HG03196 (cell line): ENCODE results near the gene KRT76.

Experiments used
- ATAC-seq: cut with Tn5 transposase; IDR thresholded peaks from one replicate; pipeline ENCODE4 v1.9.1; 2021; ENCODE audit not compliant: unreplicated experiment

KRT76 gene

DNA sequence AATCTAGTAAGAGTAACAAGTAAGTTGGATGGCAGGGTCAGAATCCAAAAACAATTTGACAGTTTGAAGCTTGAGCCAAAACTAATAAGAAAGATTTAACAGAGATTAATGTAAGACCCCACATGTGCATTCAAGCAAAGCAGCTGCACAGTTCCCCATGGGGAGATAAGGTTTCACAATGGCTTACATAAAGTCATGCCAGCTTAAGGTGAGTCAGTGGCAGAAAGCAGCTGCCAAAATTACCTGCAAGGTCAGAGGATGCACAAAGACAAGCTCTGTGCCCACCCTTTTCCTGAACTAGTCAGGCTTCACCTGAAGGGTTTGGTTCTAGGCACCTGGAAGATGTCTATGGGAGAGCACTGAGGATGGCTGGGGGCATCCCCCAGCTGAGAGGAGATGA lies 37.2 kb downstream of the KRT76 start:
- ATAC-seq: no peak

DNA sequence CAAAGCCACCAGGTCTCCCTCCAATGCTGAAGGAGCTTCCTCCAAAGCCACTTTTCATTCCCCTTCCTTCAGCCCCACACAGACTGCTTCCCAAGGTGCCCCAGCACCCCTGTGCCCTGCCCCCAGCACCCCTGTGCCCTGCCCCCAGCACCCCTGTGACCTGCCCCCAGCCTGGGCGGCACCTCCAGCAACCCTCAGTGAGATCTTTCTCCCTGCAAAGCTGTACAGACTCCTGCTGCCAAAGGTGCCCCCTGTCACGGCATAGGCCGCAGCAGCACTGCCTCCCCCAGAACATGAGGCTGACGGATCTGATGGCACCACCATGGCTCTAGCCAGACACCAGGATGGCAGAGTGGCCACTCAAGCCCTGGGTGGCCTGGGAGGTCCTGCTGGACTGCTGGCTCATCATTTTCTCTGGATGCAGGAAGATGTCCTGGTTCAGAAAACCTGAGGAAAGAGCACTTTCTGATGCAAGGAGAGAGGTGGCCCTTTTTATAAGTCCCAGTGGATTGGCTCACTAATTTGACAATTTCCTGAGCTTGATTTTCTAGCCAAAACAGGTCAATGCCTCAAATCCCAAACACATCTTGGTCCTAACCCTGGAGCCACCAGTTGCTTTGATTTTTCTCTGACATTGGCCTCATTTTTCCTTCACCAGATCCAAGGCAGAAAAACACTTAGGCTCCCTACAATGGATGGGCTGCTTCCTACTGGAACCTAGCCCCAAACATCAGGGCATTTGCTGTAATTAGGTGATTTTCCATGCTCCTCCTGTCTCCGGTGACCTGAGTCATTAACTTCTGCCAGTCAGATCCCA lies 41.1 kb downstream of the KRT76 start:
- ATAC-seq: no peak

GRCh38 chr12:52735106-52735505 lies 42.0 kb downstream of the KRT76 start:
- ATAC-seq: no peak

GRCh38 chr12:52730793-52731192 lies 46.4 kb downstream of the KRT76 start:
- ATAC-seq: no peak

DNA sequence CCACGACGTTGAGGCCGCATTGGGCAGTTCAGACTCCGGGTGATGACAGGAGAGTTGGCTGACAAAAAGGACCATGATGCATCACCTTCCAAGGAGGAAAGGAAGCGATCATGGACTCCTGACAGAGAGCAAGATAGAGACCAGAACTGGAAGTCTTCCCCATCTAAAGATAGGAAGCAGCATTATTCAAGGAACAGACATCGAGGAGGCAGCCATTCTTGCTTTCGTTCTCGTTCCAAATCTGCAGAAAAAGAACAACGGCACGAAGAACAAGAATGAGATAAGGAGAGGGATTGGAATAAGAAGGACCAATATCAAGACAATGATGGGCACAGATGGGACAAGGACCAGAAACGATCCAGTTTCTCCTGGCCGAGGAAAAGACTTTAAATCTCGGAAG lies 46.8 kb downstream of the KRT76 start:
- no peak for ATAC-seq

DNA sequence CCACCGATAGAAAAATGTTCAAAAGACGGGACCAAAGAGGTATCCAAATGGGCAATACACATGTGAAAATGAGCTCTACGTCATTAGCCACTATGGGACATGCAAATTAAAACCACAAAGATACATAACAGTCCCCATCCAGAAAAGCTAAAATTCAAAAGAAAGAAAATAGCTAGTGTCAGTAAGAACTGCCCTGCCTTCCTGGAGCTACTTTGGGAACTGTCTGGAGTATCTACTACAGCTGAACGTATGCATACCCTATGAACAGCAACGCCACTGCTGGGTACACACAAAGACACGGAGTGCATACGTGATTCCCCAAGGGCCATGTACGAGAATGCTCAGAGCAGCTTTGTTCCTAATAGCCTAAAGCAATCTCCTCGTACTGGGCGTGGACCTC lies 48.0 kb downstream of the KRT76 start:
- ATAC-seq: no peak

DNA sequence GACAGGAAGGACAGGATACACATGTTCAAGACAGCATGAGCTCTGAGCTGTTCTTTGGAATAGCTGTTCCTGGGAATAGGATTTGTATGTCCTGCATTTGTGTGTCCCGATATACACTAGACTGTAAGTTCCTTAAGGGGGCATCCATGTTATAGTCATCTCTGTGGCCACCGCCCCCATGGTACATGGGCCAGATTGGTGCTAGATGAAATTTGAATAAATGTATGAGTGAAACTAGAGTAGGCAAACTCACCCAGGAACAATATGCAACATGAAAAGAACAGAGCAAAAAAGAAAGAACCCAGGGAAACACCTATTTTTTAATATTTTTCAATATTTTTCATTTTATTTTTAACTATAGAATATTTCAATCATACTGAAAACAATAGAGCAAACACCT lies 48.8 kb downstream of the KRT76 start:
- no peak for ATAC-seq

DNA sequence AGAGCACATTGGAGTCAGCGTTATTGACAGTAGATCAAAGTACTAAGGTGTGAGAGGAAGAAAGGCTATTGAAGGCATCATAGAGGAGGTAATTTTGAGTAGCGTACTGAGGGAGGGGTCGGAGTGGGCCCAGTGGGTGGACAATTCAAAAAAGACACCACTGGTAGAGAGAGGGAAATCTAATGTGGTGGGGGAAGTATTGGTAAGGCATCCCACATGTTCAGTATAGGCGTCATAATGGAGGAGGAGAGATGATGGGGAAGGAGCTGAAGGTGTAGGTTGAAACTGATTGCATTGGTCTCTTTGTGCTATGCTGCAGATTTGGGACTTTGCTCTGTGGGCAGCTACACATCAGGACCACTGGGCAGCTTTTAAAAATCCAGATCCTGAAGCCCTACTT lies 50.1 kb downstream of the KRT76 start:
- no peak for ATAC-seq

DNA sequence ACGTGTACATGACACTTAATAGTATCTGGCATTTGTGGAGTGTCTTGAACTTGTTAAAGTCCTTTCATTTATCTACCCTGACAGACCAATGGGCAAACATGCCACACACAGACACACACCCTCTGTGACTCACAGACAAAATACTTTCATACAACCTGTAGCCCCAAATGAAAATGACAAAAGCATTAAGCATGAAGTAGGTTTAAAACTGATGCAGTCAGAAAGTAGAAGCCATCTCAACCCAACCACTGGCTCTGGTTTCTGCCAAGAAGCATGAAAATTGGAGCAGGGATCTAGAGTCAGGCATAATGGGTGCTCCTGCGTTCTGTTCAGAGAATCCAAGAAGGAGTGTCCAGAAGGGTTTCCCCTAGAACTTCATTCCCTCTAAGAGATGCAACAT lies 50.7 kb downstream of the KRT76 start:
- no peak for ATAC-seq

DNA sequence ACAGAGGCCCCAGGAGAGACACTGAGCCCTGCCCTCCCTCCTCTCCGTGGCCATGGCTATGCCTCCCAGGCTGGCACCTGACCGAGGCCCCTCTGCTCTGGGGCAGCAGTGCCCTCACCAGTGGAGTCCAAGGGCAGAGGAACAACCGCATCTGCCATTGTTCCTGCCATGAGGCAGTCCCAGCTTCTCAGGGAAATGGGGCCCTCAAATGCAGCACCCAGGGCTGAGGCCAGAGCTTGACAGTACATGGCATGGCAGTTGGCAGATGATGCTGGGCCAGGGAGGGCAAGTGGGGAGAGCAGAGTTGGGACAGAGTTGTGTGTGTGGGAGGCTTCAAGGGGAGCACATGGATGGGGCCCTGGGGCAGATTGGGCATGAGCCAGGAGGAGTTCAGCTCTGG lies 52.8 kb downstream of the KRT76 start:
- no peak for ATAC-seq

GRCh38 chr12:52722680-52723079 lies 54.5 kb downstream of the KRT76 start:
- no peak for ATAC-seq

GRCh38 chr12:52721838-52722470 lies 55.2 kb downstream of the KRT76 start:
- no peak for ATAC-seq

- ATAC-seq: no peak
Observed at GRCh38 chr12:52720365-52720886, 56.7 kb downstream of the KRT76 start.
